Endothelial cell of umbilical vein (primary cell): Measurements from ENCODE around the gene RASGRP1. TPM values are rescaled to one million over a fixed set of nuclear protein-coding genes. Genes with fewer than 3 reads are reported as not detected.

ENCODE experiments used
- BruUV-seq: library from RNA; stranded (reverse); fragments of 400-500 nt; replicated peaks from 2 replicates; lab custom pipeline; 2021; lab: Mats Ljungman, UMichigan
- CTCF ChIA-PET: fragments of 300-600, 350-600 bp; sonication (Branson Sonifier 250); formaldehyde crosslinking; loops from one replicate; lab custom pipeline; 2021; ENCODE audit warnings: antibody characterized with exemption, inconsistent platforms; lab: Charles Lee
- POLR2A ChIA-PET: fragments of 300-600, 350-600 bp; sonication (Branson Sonifier 250); formaldehyde crosslinking; loops from one replicate; lab custom pipeline; 2021; ENCODE audit warnings: antibody characterized with exemption, inconsistent platforms; lab: Charles Lee
- DNase-seq: peaks from one replicate; pipeline ENCODE4 v3.0.0-alpha.2; 2011; ENCODE audit warnings: low read depth, low spot score
- FAIRE-seq: peaks from 2 replicates; lab custom pipeline; 2011; peaks lifted over from hg19 to GRCh38; lab: Jason Lieb, UNC
- H2AFZ ChIP-seq: 2 replicates; pipeline ENCODE4 v1.6.0; 2012; ENCODE audit warnings: low read depth, low read length, control low read depth, inconsistent platforms
- H3K27ac ChIP-seq: 2 replicates; pipeline ENCODE4 v1.5.1; 2011; ENCODE audit warnings: low read depth, mild to moderate bottlenecking, control low read depth, low read length, moderate library complexity; ENCODE audit not compliant: insufficient read depth
- H3K27me3 ChIP-seq, 2 experiments: 2 replicates each; pipeline versions ENCODE4 v1.6.0 to v1.6.1; 2011; ENCODE audit warnings: low read length in 2 of 2, mixed read lengths in 1 of 2; ENCODE audit not compliant: control insufficient read depth in 2 of 2, insufficient read depth in 2 of 2
- H3K36me3 ChIP-seq, 2 experiments: 2 replicates in 1 of 2; 3 replicates in 1 of 2; pipeline ENCODE4 v1.5.1; 2011; ENCODE audit warnings: low read length in 2 of 2, mild to moderate bottlenecking in 1 of 2, moderate library complexity in 1 of 2; ENCODE audit not compliant: control insufficient read depth in 2 of 2, insufficient read depth in 2 of 2; ENCODE audit errors: extremely low read depth in 1 of 2
- H3K4me1 ChIP-seq: 3 replicates; pipeline ENCODE4 v1.5.1; 2011; ENCODE audit warnings: mild to moderate bottlenecking, low read length; ENCODE audit not compliant: control insufficient read depth, insufficient read depth; ENCODE audit errors: extremely low read depth
- H3K4me2 ChIP-seq: 2 replicates; pipeline ENCODE4 v1.6.1; 2011; ENCODE audit warnings: low read length, control low read depth, mixed read lengths; ENCODE audit not compliant: insufficient read depth
- H3K4me3 ChIP-seq, 3 experiments: fragments of 200-600 bp in 1 of 3; sonication (generic), shearing (Covaris generic) in 1 of 3; replicated peaks in 1 of 3; 2 replicates each; pipeline ENCODE4 v1.5.1; 2011 to 2016; ENCODE audit warnings: control low read depth in 3 of 3, low read length in 3 of 3, mild to moderate bottlenecking in 2 of 3, inconsistent platforms in 1 of 3, low read depth in 1 of 3, moderate library complexity in 1 of 3; ENCODE audit not compliant: insufficient read depth in 1 of 3
- H3K79me2 ChIP-seq: 2 replicates; pipeline ENCODE4 v1.6.0; 2012; ENCODE audit warnings: low read length, inconsistent platforms; ENCODE audit not compliant: control insufficient read depth, insufficient read depth
- H3K9ac ChIP-seq: replicated peaks from 2 replicates; pipeline ENCODE3; 2011; ENCODE audit warnings: low read length, control low read depth; ENCODE audit not compliant: insufficient read depth; ENCODE audit errors: extremely low read depth
- H3K9me1 ChIP-seq: replicated peaks from 3 replicates; pipeline ENCODE4 v1.6.0; 2011; ENCODE audit warnings: mild to moderate bottlenecking, low read length; ENCODE audit not compliant: control insufficient read depth, insufficient read depth; ENCODE audit errors: extremely low read depth
- H3K9me3 ChIP-seq: replicated peaks from 2 replicates; pipeline ENCODE4 v1.5.1; 2012; ENCODE audit warnings: low read length, inconsistent platforms; ENCODE audit not compliant: control insufficient read depth, insufficient read depth
- H4K20me1 ChIP-seq: replicated peaks from 2 replicates; pipeline ENCODE3; 2011; ENCODE audit warnings: mild to moderate bottlenecking, low read length; ENCODE audit not compliant: control insufficient read depth, insufficient read depth; ENCODE audit errors: extremely low read depth
- EZH2 ChIP-seq: IDR thresholded peaks from 2 replicates; pipeline ENCODE4 v1.6.1; 2012; ENCODE audit warnings: borderline replicate concordance, low read depth, mild to moderate bottlenecking, moderate library complexity, low read length, inconsistent platforms; ENCODE audit not compliant: severe bottlenecking
- FOS ChIP-seq: IDR thresholded peaks from 2 replicates; pipeline ENCODE4 v1.6.1; 2011; ENCODE audit warnings: mild to moderate bottlenecking, low read length, moderate library complexity, borderline replicate concordance; ENCODE audit not compliant: insufficient read depth
- GATA2 ChIP-seq: IDR thresholded peaks from 2 replicates; pipeline ENCODE4 v1.7.0; 2011; ENCODE audit warnings: low read depth, mild to moderate bottlenecking, moderate library complexity, mixed read lengths, low read length; ENCODE audit not compliant: insufficient read length, insufficient read depth
- JUN ChIP-seq: IDR thresholded peaks from 2 replicates; pipeline ENCODE4 v1.6.1; 2011; ENCODE audit warnings: borderline replicate concordance, low read depth; ENCODE audit not compliant: insufficient read length, insufficient read depth
- MYC ChIP-seq: IDR thresholded peaks from one replicate; pipeline ENCODE4 v1.6.1; 2011; ENCODE audit warnings: mild to moderate bottlenecking, low read depth, low read length
- POLR2A ChIP-seq: IDR thresholded peaks from 2 replicates; pipeline ENCODE4 v1.6.1; 2012; ENCODE audit warnings: low read depth, mild to moderate bottlenecking, control low read depth, low read length
- POLR2AphosphoS5 ChIP-seq: IDR thresholded peaks from 2 replicates; pipeline ENCODE4 v1.6.1; 2012; ENCODE audit warnings: low read depth, mild to moderate bottlenecking, control low read depth, low read length, moderate library complexity; ENCODE audit not compliant: insufficient read depth
- dilution Hi-C: fragments of 300-500 bp; cut with MboI; formaldehyde crosslinking; loops from one replicate; pipeline ENCODE4 v1.15.0; 2019; ENCODE audit warnings: low sequenced_read_pairs; ENCODE audit not compliant: extremely low pct_ligation_motif_present
- intact Hi-C: fragments of 100-400 bp; cut with micrococcal nuclease; formaldehyde crosslinking; loops from one replicate; pipeline ENCODE4 v1.10.0; 2022
- polyA plus RNA-seq, 4 experiments: library from polyadenylated mRNA; depleted of rRNA in 3 of 4; stranded (reverse) in 3 of 4; unstranded in 1 of 4; fragments of >200 nt; gene quantifications; 2 replicates each; pipeline versions ENCODE4 v1.2.1 to v1.2.3, GENCODE V29; 2011 to 2012; ENCODE audit warnings: missing spikeins in 1 of 4
- total RNA-seq: library from RNA; stranded (reverse); gene quantifications from 2 replicates; pipeline ENCODE4 v1.2.3, GENCODE V29; 2021
- TF ChIP-seq, protein P1 (sequence below): IDR thresholded peaks from 2 replicates; pipeline ENCODE4 v1.6.1; 2011; ENCODE audit not compliant: insufficient read depth, insufficient read length
- TF ChIP-seq, protein P2 (sequence below), 2 donors: IDR thresholded peaks; 1 replicate in 1 of 2; 2 replicates in 1 of 2; pipeline ENCODE4 v1.5.1; 2011; ENCODE audit warnings: low read length in 2 of 2, mild to moderate bottlenecking in 2 of 2, moderate library complexity in 2 of 2, control low read depth in 1 of 2, inconsistent platforms in 1 of 2, low read depth in 1 of 2; ENCODE audit not compliant: insufficient read depth in 1 of 2; ENCODE audit errors: extremely low read depth in 1 of 2

Gene RASGRP1
- total and polyA plus RNA-seq, 2 donors (not counting 3 experiments of a cell fraction or from before 2014, with no cell fraction given) = 0.15 to 0.38 TPM

DNA sequence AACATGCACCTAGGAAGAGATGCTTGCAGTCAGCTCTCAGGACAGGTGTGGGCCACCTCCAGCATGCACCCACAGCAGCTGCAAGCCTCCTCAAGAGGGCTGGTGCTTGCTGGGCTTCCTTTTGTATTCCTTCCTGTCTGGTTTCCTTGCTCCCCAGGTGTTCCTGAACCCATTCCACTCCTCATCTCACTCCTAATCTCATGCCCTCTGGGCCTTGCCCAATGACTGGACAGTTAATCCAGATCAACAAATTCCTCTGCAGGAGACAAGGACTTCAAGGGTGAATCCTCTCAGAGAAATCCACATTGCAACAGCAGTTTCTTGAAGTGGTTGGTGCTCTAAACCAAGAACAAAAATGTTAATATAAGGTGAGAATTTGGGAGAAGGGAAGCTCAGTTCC, 30.7 kb downstream of the RASGRP1 start:
- no peak for TF ChIP-seq JUN
- no peak for TF ChIP-seq GATA2
- TF ChIP-seq, protein P1, sequence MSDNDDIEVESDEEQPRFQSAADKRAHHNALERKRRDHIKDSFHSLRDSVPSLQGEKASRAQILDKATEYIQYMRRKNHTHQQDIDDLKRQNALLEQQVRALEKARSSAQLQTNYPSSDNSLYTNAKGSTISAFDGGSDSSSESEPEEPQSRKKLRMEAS = no peak
- no peak overlapping the region for H3K4me2 ChIP-seq
- intact Hi-C loops (no loop called here), dilution Hi-C loops (no loop called here)
- H2AFZ ChIP-seq = no peak overlapping the region
- H3K9ac ChIP-seq = no peak overlapping the region
- H3K27me3 ChIP-seq = peaks cover 12 to 20% of the 10 kb centered on the region in 2 experiments
- no peaks in the 10 kb centered on the region for H4K20me1 ChIP-seq
- no TSS peak for BruUV-seq
- H3K4me1 ChIP-seq = no peaks in the 10 kb centered on the region
- CTCF ChIA-PET = interaction anchor here (2.9 kb wide), 1 partner anchor 30 kb away, joined by 14 read pairs; the partner anchor contains the start of gene RASGRP1
- FAIRE-seq (no peak), DNase-seq (no peak)
- H3K9me3 ChIP-seq = no peaks in the 10 kb centered on the region
- no peaks in the 10 kb centered on the region for H3K9me1 ChIP-seq
- no peaks in the 10 kb centered on the region for H3K79me2 ChIP-seq
- POLR2A ChIA-PET = no interaction called here
- H3K27ac ChIP-seq = no peak overlapping the region
- no peaks in the 10 kb centered on the region for H3K36me3 ChIP-seq
- H3K4me3 ChIP-seq = no peak overlapping the region

DNA sequence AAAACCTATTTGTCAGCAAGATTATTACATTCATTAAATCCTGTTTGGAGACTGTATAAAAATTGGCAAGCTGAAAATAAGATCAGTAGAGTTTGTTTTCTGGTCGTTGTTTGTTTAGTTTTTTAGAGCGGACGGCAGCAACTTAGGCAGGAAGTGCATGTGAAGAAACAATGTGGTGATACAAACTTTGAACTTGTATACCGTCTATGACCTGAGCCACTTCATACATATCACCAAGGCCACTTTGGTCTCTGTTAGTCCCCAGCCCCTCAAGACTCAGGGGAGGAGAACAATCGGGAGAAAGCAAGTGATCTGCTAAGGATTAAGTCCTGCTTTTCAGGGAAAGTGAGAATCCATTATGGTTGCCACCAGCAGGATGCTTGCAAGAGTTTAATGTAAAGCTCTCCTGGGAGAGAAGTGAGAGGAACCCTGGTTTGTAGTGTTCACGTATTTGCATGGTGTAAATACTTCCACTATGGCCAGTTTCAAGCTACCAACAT, 31.1 kb downstream of the RASGRP1 start:
- H3K27ac ChIP-seq = no peak overlapping the region
- intact Hi-C loops (no loop called here), dilution Hi-C loops (no loop called here)
- H3K36me3 ChIP-seq = no peaks in the 10 kb centered on the region
- no peak overlapping the region for H3K4me3 ChIP-seq
- no peak overlapping the region for H3K4me2 ChIP-seq
- BruUV-seq = no TSS peak
- ChIA-PET CTCF (interaction anchor here (0.8 to 2.9 kb wide), 2 partner anchors 8 to 31 kb away, joined by 3 to 14 read pairs; partner anchors contain the start of gene RASGRP1), POLR2A (no interaction called here)
- no peaks in the 10 kb centered on the region for H3K4me1 ChIP-seq
- H3K9me1 ChIP-seq = no peaks in the 10 kb centered on the region
- no peaks in the 10 kb centered on the region for H4K20me1 ChIP-seq
- H3K9ac ChIP-seq = no peak overlapping the region
- DNase-seq = no peak
- FAIRE-seq = no peak
- peaks cover 12 to 20% of the 10 kb centered on the region in 2 experiments for H3K27me3 ChIP-seq
- no peaks in the 10 kb centered on the region for H3K79me2 ChIP-seq
- no peak for TF ChIP-seq MYC
- no peak for TF ChIP-seq POLR2A
- no peak for TF ChIP-seq EZH2
- TF ChIP-seq FOS = no peak
- TF ChIP-seq, protein P2, sequence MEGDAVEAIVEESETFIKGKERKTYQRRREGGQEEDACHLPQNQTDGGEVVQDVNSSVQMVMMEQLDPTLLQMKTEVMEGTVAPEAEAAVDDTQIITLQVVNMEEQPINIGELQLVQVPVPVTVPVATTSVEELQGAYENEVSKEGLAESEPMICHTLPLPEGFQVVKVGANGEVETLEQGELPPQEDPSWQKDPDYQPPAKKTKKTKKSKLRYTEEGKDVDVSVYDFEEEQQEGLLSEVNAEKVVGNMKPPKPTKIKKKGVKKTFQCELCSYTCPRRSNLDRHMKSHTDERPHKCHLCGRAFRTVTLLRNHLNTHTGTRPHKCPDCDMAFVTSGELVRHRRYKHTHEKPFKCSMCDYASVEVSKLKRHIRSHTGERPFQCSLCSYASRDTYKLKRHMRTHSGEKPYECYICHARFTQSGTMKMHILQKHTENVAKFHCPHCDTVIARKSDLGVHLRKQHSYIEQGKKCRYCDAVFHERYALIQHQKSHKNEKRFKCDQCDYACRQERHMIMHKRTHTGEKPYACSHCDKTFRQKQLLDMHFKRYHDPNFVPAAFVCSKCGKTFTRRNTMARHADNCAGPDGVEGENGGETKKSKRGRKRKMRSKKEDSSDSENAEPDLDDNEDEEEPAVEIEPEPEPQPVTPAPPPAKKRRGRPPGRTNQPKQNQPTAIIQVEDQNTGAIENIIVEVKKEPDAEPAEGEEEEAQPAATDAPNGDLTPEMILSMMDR (IDR thresholded peaks at IDR 0.05; ENCODE audit: extremely low read depth in 1 of 2, insufficient read depth in 1 of 2, low read depth in 1 of 2, low read length in 2 of 2) = no peak
- no peak for TF ChIP-seq GATA2
- TF ChIP-seq, protein P1 = no peak
- no peak for TF ChIP-seq JUN
- TF ChIP-seq POLR2AphosphoS5 = no peak
- H2AFZ ChIP-seq = no peak overlapping the region
- no peaks in the 10 kb centered on the region for H3K9me3 ChIP-seq
